NCI-H345 treated with DMSO at 0.1 percent for 48 hours (cell line): Measurements from ENCODE around the gene TRNP1.
"Not testable (repeated sequence)": the region's sequence is repeated elsewhere in the genome, so short reads cannot be mapped to it uniquely, and the experiment has no call there.

Source experiments
- DNase-seq: peaks from one replicate; lab custom pipeline; 2025; ENCODE audit not compliant: unreplicated experiment; lab: John Stamatoyannopoulos, UW

The TRNP1 gene, protein sequence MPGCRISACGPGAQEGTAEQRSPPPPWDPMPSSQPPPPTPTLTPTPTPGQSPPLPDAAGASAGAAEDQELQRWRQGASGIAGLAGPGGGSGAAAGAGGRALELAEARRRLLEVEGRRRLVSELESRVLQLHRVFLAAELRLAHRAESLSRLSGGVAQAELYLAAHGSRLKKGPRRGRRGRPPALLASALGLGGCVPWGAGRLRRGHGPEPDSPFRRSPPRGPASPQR

DNA sequence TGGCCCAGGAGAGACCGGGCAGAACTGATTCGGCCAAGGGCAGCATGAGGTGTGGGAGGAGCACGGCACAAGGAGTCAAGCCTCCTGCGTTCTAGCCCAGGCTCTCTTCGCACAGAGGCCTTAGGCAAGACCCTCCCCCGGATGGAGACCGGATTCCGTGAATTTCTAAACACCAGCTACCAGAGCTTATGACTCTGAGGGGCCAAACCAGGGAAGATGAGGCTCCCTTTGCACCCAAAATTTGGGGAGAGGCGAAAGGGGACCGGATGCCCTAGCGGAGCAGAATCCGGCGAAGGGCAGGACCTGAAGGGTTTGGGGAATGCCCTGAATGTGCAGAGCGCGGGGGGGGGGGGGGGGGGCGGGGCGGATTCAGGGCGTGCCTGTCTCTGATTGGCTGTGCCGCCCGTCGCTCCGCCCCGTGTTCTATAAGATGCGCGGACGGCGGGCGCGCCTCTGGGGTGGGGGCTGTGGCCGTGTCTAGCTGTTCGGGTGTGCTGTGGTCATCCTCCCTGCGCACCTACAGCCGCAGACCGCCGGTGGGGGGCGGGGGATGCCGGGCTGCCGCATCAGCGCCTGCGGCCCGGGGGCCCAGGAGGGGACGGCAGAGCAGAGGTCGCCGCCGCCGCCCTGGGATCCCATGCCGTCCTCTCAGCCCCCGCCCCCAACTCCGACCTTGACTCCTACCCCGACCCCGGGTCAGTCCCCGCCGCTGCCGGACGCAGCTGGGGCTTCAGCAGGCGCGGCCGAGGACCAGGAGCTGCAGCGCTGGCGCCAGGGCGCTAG is at the start of gene TRNP1:
TRNP1 (plus strand) TSS at position 456 of the 783 bp plus-strand sequence; CDS start at position 551, 95 bp downstream.
- peak; percentile 66 for DNase-seq

DNA sequence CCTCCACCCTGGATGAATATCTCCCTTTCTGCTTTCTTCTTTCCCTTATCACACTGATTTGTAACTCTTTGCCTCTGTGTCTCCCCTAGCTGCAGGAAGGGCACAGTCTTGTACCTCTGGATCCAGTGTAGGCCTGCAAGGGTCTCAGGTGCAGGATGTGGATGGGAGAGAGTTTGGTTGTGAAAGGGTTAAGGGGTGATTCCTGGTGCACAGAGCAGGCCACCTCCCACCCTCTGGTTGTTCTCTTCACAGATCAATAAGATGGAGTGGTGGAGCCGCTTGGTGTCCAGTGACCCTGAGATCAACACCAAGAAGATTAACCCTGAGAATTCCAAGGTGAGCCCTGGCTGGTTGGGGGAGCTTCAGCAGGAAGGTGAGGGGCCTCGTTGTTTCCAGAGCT is 48.4 kb upstream of the TRNP1 start:
- no peak for DNase-seq

- no peak for DNase-seq
These were observed 47.8 kb upstream of the TRNP1 start for GRCh38 chr1:26945728-26946127.

- no peak for DNase-seq
These were observed 47.2 kb upstream of the TRNP1 start for GRCh38 chr1:26946270-26946669.

GRCh38 chr1:26948725-26949057 is 44.8 kb upstream of the TRNP1 start:
- not testable (repeated sequence) for DNase-seq

DNA sequence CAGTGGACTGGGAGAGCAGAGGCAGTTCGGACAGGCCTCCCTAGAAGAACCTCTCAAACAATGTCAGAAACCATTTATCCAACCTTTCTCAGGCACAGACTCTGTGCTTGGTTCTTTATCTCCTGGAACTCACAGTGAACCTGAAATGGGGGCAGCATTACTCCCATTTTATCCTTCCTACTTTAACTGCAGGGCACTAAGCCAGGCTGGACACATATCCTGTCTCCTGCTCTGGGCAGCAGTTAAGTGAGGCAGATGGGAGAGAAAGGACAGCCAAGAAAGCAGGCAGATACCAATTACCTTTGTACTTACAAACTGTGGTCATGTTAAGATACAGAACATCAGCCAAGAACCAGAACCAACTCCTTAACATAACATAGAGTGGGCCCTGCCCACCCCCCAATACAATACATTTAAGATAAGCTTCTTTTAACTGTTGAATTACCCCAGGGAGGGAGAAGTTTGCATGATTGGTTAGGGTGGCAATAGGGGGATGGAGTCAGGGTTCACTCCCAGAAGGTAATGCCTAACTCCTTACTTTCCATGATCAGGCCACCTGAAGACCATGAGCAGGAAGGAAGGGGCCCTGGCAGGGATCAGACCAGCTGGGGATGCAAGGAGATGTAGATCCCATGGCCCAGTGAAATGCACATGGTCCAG is 44.1 kb upstream of the TRNP1 start:
- DNase-seq, result no peak

- DNase-seq, result no peak
These were observed 43.6 kb upstream of the TRNP1 start for GRCh38 chr1:26949926-26950319.

- no peak for DNase-seq
These were observed 42.9 kb upstream of the TRNP1 start for GRCh38 chr1:26950602-26951001.

GRCh38 chr1:26951216-26951615 is 42.3 kb upstream of the TRNP1 start:
- DNase-seq, result no peak

DNA sequence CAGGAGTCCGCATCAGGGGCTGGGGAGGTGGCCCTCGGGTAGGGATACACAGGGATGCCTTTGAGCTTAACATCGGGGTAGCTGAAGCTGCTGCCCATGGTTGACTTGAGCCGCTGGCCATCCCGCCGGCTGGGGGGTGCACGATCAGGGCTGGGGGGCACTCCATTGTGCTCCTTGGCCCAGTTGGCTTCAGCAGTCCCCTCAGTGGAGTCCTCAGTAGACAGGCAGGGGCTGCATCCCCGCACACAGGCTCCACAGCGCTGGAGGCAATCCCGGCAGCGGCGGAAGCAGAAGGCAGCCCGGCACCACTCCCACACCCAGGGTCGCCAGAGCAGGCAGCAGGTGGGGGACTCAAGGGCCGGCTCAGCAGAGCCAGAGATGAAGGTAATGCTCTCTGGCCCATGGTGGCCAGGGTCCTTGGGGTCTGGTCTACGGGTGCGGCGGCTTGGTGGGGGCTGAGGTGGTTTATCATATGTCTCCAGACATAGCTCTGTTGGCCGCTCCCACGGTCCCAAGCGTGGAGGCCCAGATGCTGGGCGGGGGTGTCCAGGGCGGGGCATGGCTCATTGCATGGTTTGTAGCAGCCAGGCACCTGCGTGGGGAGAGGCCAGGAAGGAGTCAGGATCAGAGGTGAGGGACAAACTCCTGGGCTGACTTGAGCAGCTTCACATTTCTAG is 41.5 kb upstream of the TRNP1 start:
- DNase-seq, result no peak

- no peak for DNase-seq
These were observed 40.1 kb upstream of the TRNP1 start for GRCh38 chr1:26953374-26953773.

GRCh38 chr1:26956321-26956720 is 37.2 kb upstream of the TRNP1 start:
- no peak for DNase-seq

- DNase-seq, result no peak
These were observed 36.2 kb upstream of the TRNP1 start for GRCh38 chr1:26957306-26957705.

GRCh38 chr1:26959270-26959669 is 34.2 kb upstream of the TRNP1 start:
- no peak for DNase-seq

DNA sequence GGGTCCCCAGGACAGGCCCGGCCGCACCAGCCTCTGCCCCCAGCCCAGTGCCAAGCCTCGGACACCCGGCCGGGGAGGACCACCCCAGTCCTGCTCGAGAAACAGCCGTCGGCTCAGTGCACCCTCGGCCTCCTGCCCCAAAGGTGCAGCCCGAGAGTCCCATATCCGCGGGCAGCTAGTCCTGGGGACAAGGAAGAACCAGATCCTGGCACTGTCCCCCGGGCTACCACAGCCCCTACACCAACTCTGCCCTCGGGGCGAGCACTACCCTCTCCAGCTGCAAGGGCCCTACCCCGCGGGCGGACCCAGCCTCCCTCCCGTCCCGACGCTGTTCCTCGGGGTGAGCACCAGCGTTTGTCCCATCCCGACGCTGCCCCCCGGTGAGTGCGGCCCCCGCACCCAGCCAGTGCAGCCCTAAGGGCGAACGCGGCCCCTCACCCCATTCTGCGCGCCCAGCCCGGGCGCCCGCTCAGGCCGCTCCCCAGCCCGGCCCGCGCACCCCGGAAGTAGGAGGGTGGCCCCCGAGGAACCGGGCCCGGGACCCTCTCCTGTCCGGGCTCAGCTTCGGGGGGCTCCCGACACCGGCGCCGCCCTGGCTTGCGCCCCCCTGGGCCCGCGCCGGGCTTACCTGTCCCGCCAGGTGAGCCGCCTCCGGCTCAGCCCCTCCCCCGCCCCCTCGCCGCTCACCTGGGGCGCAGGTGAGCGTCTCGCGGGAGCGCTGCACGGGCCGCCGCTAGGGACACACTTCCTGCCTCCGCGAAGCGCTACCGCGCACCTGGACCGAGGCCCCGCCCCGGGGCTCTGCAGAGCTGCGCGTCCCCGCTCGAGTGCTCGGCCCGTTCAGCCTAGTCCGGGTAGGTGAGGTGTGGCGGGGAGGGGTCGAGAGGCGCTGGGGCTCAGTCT is 33.5 kb upstream of the TRNP1 start, which contains the start of gene KDF1:
KDF1 (minus strand) TSS at position 747 of the 903 bp plus-strand sequence. CDS start 8,088 bp downstream, outside the sequence.
- peak; percentile 79 for DNase-seq

DNA sequence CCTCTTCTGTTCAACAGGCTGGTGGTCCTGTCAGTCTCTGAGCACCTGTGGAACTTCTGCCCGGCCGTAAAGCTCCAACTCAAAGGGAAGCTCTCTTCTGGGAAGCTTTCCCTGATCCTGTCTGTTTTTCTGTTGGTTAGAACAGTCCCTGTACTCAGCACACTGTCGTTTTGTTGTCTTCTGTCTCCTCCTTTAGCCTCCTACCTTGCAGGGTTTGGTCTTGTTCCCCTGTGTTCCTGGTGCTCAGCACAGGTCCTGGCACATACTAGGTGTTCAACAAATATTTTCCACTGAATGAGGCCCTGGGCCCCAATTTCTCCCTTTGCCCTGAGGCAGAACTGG is 32.9 kb upstream of the TRNP1 start:
- no peak for DNase-seq

GRCh38 chr1:26961826-26962225 is 31.7 kb upstream of the TRNP1 start:
- no peak for DNase-seq

DNA sequence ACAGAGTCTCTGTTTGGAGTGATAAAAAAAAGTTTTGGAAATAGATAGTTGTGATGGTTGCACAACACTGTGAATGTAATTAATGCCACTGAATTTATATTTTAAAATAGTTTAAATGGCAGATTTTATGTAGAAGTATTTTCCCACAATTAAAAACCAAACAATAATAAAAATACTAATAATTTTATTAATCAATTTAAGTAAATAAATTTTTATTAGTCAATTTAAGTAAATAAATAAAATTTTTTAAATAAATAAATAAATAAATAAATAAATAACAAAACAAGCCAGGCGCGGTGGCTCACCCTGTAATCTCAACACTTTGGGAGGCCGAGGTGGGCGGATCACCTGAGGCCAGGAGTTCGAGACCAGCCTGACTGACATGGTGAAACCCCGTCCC is 28.3 kb upstream of the TRNP1 start:
- DNase-seq, result no peak

DNA sequence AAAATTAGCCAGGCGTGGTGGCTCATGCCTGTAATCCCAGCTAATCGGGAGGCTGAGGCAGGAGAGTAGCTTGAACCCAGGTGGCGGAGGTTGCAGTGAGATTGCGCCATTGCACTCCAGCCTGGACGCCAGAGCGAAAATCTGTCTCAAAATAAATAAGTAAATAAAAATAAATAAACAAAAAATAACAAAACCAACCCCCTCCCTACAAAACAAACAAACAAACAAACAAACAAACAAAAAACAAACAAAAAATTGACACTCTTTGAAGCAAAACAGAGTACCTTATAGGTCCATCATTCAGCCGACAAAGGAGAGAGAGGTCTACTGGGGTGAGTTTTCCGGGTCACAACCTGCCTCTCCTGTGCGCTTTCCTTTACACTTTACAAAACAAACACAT is 27.9 kb upstream of the TRNP1 start:
- DNase-seq, result no peak

- DNase-seq, result no peak
These were observed 22.7 kb upstream of the TRNP1 start for GRCh38 chr1:26970810-26971209.

- DNase-seq, result no peak
These were observed 21.9 kb upstream of the TRNP1 start for GRCh38 chr1:26971590-26971989.
